ENCODE data around the gene NLE1.
A peak's percentile ranks its signal among the peaks of the same experiment; 100 is the strongest.
"Not testable (repeated sequence)": the region's sequence is repeated elsewhere in the genome, so short reads cannot be mapped to it uniquely, and the experiment has no call there.

NLE1 gene

GRCh38 chr17:35141681-35142466, at the start of gene NLE1:
NLE1 (minus strand) TSS chr17:35142303; CDS start chr17:35142275, 28 bp downstream.
- DNase-seq, result peak; percentile 86 to 90

- no peak for DNase-seq
Measured at GRCh38 chr17:35191001-35191695, 49.0 kb upstream of the NLE1 start.

GRCh38 chr17:35189291-35189690, 47.2 kb upstream of the NLE1 start:
- no peak for DNase-seq

GRCh38 chr17:35188111-35188510, 46.0 kb upstream of the NLE1 start:
- no peak for DNase-seq

- no peak for DNase-seq
Measured at GRCh38 chr17:35187481-35187880, 45.4 kb upstream of the NLE1 start.

- no peak for DNase-seq
Measured at GRCh38 chr17:35185849-35186248, 43.7 kb upstream of the NLE1 start.

- DNase-seq, result no peak
Measured at GRCh38 chr17:35184274-35184673, 42.2 kb upstream of the NLE1 start.

GRCh38 chr17:35183332-35183731, 41.2 kb upstream of the NLE1 start:
- no peak for DNase-seq

GRCh38 chr17:35179379-35179778, 37.3 kb upstream of the NLE1 start:
- DNase-seq, result not testable (repeated sequence)

GRCh38 chr17:35176897-35177296, 34.8 kb upstream of the NLE1 start:
- no peak for DNase-seq

GRCh38 chr17:35175638-35176415, 33.7 kb upstream of the NLE1 start:
- no peak for DNase-seq

GRCh38 chr17:35174835-35175334, 32.8 kb upstream of the NLE1 start:
- no peak for DNase-seq

GRCh38 chr17:35172321-35172720, 30.2 kb upstream of the NLE1 start:
- DNase-seq, result not testable (repeated sequence)

- DNase-seq, result peak in 1 of 2 donors; percentile 51
Measured at GRCh38 chr17:35171834-35172233, 29.7 kb upstream of the NLE1 start.

GRCh38 chr17:35170968-35171771, 29.1 kb upstream of the NLE1 start:
- peak; percentile 23 to 76 for DNase-seq

- no peak for DNase-seq
Measured at GRCh38 chr17:35169835-35170363, 27.8 kb upstream of the NLE1 start.

GRCh38 chr17:35167666-35168065, 25.6 kb upstream of the NLE1 start:
- no peak for DNase-seq

GRCh38 chr17:35167046-35167445, 24.9 kb upstream of the NLE1 start:
- DNase-seq, result no peak

- DNase-seq, result no peak
Measured at GRCh38 chr17:35166526-35166925, 24.4 kb upstream of the NLE1 start.

GRCh38 chr17:35164716-35165115, 22.6 kb upstream of the NLE1 start:
- no peak for DNase-seq

GRCh38 chr17:35163886-35164285, 21.8 kb upstream of the NLE1 start:
- DNase-seq, result no peak

- DNase-seq, result no peak
Measured at GRCh38 chr17:35162755-35163154, 20.7 kb upstream of the NLE1 start.

Measured in CD4-positive, alpha-beta T cell treated with Interleukin-1 beta for 1 hour (primary cell).